ENCODE data around the gene NOS1AP.
"Not testable (repeated sequence)": the region's sequence is repeated elsewhere in the genome, so short reads cannot be mapped to it uniquely, and the experiment has no call there.

GRCh38 chr1:162418584-162418983, 349.1 kb downstream of the NOS1AP start:
- TF ChIP-seq RAD21 (IDR thresholded peaks at IDR 0.05; ENCODE audit: low read depth); CTCF (IDR thresholded peaks at IDR 0.05 in 2 of 3, conservative IDR thresholded peaks at IDR 0.05 in 1 of 3; ENCODE audit: borderline replicate concordance in 1 of 3, insufficient read depth in 1 of 3, low read depth in 2 of 3, low read length in 2 of 3); SRF (IDR thresholded peaks at IDR 0.05; ENCODE audit: low read depth); ELF1 (IDR thresholded peaks at IDR 0.05; ENCODE audit: borderline replicate concordance, low read depth); ZNF274 (IDR thresholded peaks at IDR 0.05; ENCODE audit: low read depth, low read length): not testable (repeated sequence)
- TF ChIP-seq CBX3 (IDR thresholded peaks at IDR 0.05; ENCODE audit: low read depth), result peak; percentile 60; the same call in 1 of the 2 replicates
